SK-N-SH (cell line): ENCODE data around the gene TUFT1. TPM values are rescaled to one million over a fixed set of nuclear protein-coding genes. Genes with fewer than 3 reads are reported as not detected.

Source experiments
- CTCF ChIA-PET: fragments of 300-600, 350-600 bp; formaldehyde crosslinking; extraction: SDS; loops from one replicate; lab custom pipeline; 2021; lab: Yijun Ruan, JAX
- POLR2A ChIA-PET: fragments of 350-600 bp; sonication (Branson Sonifier 250); formaldehyde crosslinking; extraction: SDS; loops from one replicate; lab custom pipeline; 2020; ENCODE audit warnings: antibody characterized with exemption, inconsistent platforms; lab: Yijun Ruan, JAX
- DNase-seq: peaks from one replicate; pipeline ENCODE4 v3.0.0; 2012
- H2AFZ ChIP-seq: fragments of 200-600 bp; sonication (generic); 2 replicates; pipeline ENCODE4 v1.8.1; 2016; ENCODE audit warnings: antibody characterized with exemption, mild to moderate bottlenecking, low read depth
- H3F3A ChIP-seq: fragments of 200-600 bp; sonication (generic); replicated peaks from 2 replicates; pipeline ENCODE3; 2016; ENCODE audit warnings: antibody characterized with exemption, mild to moderate bottlenecking; ENCODE audit not compliant: insufficient read depth
- H3K27ac ChIP-seq, 2 experiments: fragments of 200-500 bp in 1 of 2; fragments of 200-600 bp in 1 of 2; sonication (Bioruptor generic) in 1 of 2; sonication (generic), shearing (Covaris generic) in 1 of 2; 2 replicates each; pipeline versions ENCODE4 v1.5.1 to v1.6.1; 2014 to 2016; ENCODE audit warnings: low read depth in 2 of 2, inconsistent platforms in 1 of 2, low read length in 1 of 2, mild to moderate bottlenecking in 1 of 2, mixed read lengths in 1 of 2
- H3K27me3 ChIP-seq: fragments of 200-600 bp; sonication (generic), shearing (Covaris generic); 2 replicates; pipeline ENCODE4 v1.6.1; 2016; ENCODE audit warnings: mixed run types; ENCODE audit not compliant: insufficient read depth
- H3K36me3 ChIP-seq, 2 experiments: fragments of 200-500 bp in 1 of 2; fragments of 200-600 bp in 1 of 2; sonication (Bioruptor generic) in 1 of 2; sonication (generic) in 1 of 2; replicated peaks in 1 of 2; 2 replicates each; pipeline versions ENCODE3 to v1.5.1; 2014 to 2016; ENCODE audit warnings: low read length in 1 of 2, mild to moderate bottlenecking in 1 of 2; ENCODE audit not compliant: insufficient read depth in 2 of 2, control insufficient read depth in 1 of 2
- H3K4me1 ChIP-seq, 2 experiments: fragments of 200-500 bp in 1 of 2; fragments of 200-600 bp in 1 of 2; sonication (Bioruptor generic) in 1 of 2; sonication (generic), shearing (Covaris generic) in 1 of 2; 2 replicates each; pipeline versions ENCODE4 v1.5.1 to v1.6.1; 2014 to 2016; ENCODE audit warnings: low read depth in 1 of 2, low read length in 1 of 2, mixed run types in 1 of 2; ENCODE audit not compliant: insufficient read depth in 2 of 2, control insufficient read depth in 1 of 2
- H3K4me2 ChIP-seq: fragments of 200-600 bp; sonication (generic), shearing (Covaris generic); 2 replicates; pipeline ENCODE4 v1.6.1; 2017; ENCODE audit warnings: mixed run types
- H3K4me3 ChIP-seq, 2 experiments: fragments of 200-500 bp in 1 of 2; fragments of 200-600 bp in 1 of 2; sonication (Bioruptor generic) in 1 of 2; sonication (generic), shearing (Covaris generic) in 1 of 2; 2 replicates each; pipeline versions ENCODE4 v1.5.1 to v1.8.1; 2014 to 2016; ENCODE audit warnings: low read depth in 2 of 2, inconsistent platforms in 1 of 2, low read length in 1 of 2, mild to moderate bottlenecking in 1 of 2, mixed read lengths in 1 of 2, moderate library complexity in 1 of 2
- H3K79me2 ChIP-seq: fragments of 200-600 bp; sonication (generic); 2 replicates; pipeline ENCODE4 v1.8.1; 2017; ENCODE audit warnings: mild to moderate bottlenecking; ENCODE audit not compliant: insufficient read depth
- H3K9ac ChIP-seq: fragments of 200-600 bp; sonication (generic); 2 replicates; pipeline ENCODE4 v1.6.1; 2017; ENCODE audit warnings: mixed run types
- H3K9me2 ChIP-seq: fragments of 200-600 bp; sonication (generic); 2 replicates; pipeline ENCODE4 v1.6.1; 2017; ENCODE audit warnings: mixed run types
- H3K9me3 ChIP-seq: fragments of 200-600 bp; sonication (generic); 2 replicates; pipeline ENCODE4 v1.6.1; 2017; ENCODE audit warnings: mixed run types, mild to moderate bottlenecking, moderate library complexity
- H4K20me1 ChIP-seq: fragments of 200-600 bp; sonication (generic); 2 replicates; pipeline ENCODE4 v1.6.1; 2017; ENCODE audit warnings: mild to moderate bottlenecking, mixed run types; ENCODE audit not compliant: insufficient read depth
- CHD2 ChIP-seq: fragments of 150-350 bp; IDR thresholded peaks from 2 replicates; pipeline ENCODE4 v1.6.1; 2018; ENCODE audit warnings: low read length; ENCODE audit not compliant: partially characterized antibody
- EP300 ChIP-seq, 2 experiments: IDR thresholded peaks; 2 replicates each; pipeline versions ENCODE4 v1.4.0 to v1.6.1; 2012; ENCODE audit warnings: borderline replicate concordance in 1 of 2, low read depth in 1 of 2, low read length in 1 of 2
- FOSL2 ChIP-seq: IDR thresholded peaks from 2 replicates; pipeline ENCODE4 v1.4.0; 2012; ENCODE audit warnings: low read depth, mild to moderate bottlenecking, moderate library complexity, borderline replicate concordance
- FOXM1 ChIP-seq: IDR thresholded peaks from 2 replicates; pipeline ENCODE4 v1.4.0; 2012; ENCODE audit warnings: low read depth, mild to moderate bottlenecking
- GABPA ChIP-seq: IDR thresholded peaks from 2 replicates; pipeline ENCODE4 v1.4.0; 2012; ENCODE audit warnings: low read depth, mild to moderate bottlenecking
- GATA2 ChIP-seq: sonication (generic); formaldehyde crosslinking; IDR thresholded peaks from 2 replicates; pipeline ENCODE4 v1.5.0; 2020; ENCODE audit warnings: mild to moderate bottlenecking, missing genetic modification reagents
- MEF2A ChIP-seq: IDR thresholded peaks from 2 replicates; pipeline ENCODE4 v1.4.0; 2012; ENCODE audit warnings: low read depth, borderline replicate concordance
- NFIC ChIP-seq: IDR thresholded peaks from 2 replicates; pipeline ENCODE4 v1.4.0; 2012; ENCODE audit warnings: borderline replicate concordance
- POLR2AphosphoS5 ChIP-seq: IDR thresholded peaks from 2 replicates; pipeline ENCODE4 v1.6.1; 2012; ENCODE audit warnings: low read depth, low read length
- RAD21 ChIP-seq: IDR thresholded peaks from 2 replicates; pipeline ENCODE4 v1.6.1; 2012; ENCODE audit warnings: mild to moderate bottlenecking, low read length
- RFX5 ChIP-seq: IDR thresholded peaks from 2 replicates; pipeline ENCODE4 v1.6.1; 2012; ENCODE audit warnings: mild to moderate bottlenecking, improper control_type of control experiment, low read length
- RXRA ChIP-seq: IDR thresholded peaks from 2 replicates; pipeline ENCODE4 v1.4.0; 2012; ENCODE audit warnings: low read depth, mild to moderate bottlenecking, borderline replicate concordance
- SIN3A ChIP-seq: IDR thresholded peaks from 2 replicates; pipeline ENCODE4 v1.6.1; 2012; ENCODE audit warnings: low read depth, mild to moderate bottlenecking, low read length, moderate library complexity, borderline replicate concordance
- TAF1 ChIP-seq: IDR thresholded peaks from 2 replicates; pipeline ENCODE4 v1.6.1; 2012; ENCODE audit warnings: low read depth, mild to moderate bottlenecking, low read length, moderate library complexity, borderline replicate concordance
- TCF12 ChIP-seq: IDR thresholded peaks from 2 replicates; pipeline ENCODE4 v1.4.0; 2012
- WGBS: methylation state at CpG from one replicate; pipeline ENCODE4 v1.1.6; 2017; ENCODE audit warnings: low lambda C conversion rate; 5-methylcytosine and 5-hydroxymethylcytosine counted together
- polyA plus RNA-seq, 3 experiments: library from polyadenylated mRNA; depleted of rRNA; stranded (reverse); fragments of >200 nt; gene quantifications; 2 replicates each; pipeline ENCODE4 v1.2.3, GENCODE V29; 2012
- TF ChIP-seq, protein P1 (sequence below): IDR thresholded peaks from 2 replicates; pipeline ENCODE4; 2012
- TF ChIP-seq, protein P2 (sequence below): IDR thresholded peaks from 2 replicates; pipeline ENCODE4 v1.4.0; 2012; ENCODE audit warnings: low read depth
- TF ChIP-seq, protein P3 (sequence below): fragments of 150-350 bp; IDR thresholded peaks from 2 replicates; pipeline ENCODE4 v1.6.1; 2016; ENCODE audit warnings: mild to moderate bottlenecking, low read depth, low read length
- TF ChIP-seq, protein P4 (sequence below): fragments of 200-600 bp; sonication (generic); IDR thresholded peaks from 2 replicates; pipeline ENCODE4 v1.6.1; 2017; ENCODE audit warnings: antibody characterized with exemption, mild to moderate bottlenecking, moderate library complexity

Gene TUFT1
- polyA plus RNA-seq, 1 of the 3 experiments (the other 2 are of a cell fraction), result 20.6 TPM

DNA sequence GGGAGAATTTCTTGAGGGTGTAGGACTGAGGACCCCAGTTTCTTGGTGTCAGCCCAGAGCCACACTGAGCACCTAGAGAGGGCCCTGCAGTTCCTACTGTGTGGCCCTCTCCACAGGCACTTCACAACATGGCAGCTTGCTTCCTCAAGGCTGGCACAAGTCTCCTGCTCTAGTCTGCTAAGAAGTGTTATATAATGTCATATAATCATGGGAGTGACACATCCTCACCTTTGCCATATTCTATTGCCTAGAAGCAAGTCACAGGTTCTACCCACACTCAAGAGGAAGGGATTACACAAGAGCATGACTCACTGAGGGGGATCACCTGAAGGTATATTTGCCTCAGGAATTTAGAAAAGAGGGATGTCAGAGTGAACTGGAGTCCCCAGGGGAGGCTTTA is 66.3 kb downstream of the TUFT1 start:
- Histone ChIP-seq H3K79me2 (no peaks in the 10 kb centered on the region), H3K4me3 (no peak overlapping the region), H3K4me2 (no peak overlapping the region), H3K27ac (no peak overlapping the region), H3K9ac (no peak overlapping the region), H2AFZ (no peak overlapping the region), H3K27me3 (no peaks in the 10 kb centered on the region)
- DNase-seq, result no peak
- TF ChIP-seq, protein P1, sequence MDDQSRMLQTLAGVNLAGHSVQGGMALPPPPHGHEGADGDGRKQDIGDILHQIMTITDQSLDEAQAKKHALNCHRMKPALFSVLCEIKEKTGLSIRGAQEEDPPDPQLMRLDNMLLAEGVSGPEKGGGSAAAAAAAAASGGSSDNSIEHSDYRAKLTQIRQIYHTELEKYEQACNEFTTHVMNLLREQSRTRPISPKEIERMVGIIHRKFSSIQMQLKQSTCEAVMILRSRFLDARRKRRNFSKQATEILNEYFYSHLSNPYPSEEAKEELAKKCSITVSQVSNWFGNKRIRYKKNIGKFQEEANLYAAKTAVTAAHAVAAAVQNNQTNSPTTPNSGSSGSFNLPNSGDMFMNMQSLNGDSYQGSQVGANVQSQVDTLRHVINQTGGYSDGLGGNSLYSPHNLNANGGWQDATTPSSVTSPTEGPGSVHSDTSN, result no peak
- TF ChIP-seq, protein P2, sequence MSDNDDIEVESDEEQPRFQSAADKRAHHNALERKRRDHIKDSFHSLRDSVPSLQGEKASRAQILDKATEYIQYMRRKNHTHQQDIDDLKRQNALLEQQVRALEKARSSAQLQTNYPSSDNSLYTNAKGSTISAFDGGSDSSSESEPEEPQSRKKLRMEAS, result no peak
- no peak for TF ChIP-seq RFX5
- TF ChIP-seq TCF12, result no peak
- no peak for TF ChIP-seq RAD21
- no peak for TF ChIP-seq CHD2
- TF ChIP-seq, protein P3, sequence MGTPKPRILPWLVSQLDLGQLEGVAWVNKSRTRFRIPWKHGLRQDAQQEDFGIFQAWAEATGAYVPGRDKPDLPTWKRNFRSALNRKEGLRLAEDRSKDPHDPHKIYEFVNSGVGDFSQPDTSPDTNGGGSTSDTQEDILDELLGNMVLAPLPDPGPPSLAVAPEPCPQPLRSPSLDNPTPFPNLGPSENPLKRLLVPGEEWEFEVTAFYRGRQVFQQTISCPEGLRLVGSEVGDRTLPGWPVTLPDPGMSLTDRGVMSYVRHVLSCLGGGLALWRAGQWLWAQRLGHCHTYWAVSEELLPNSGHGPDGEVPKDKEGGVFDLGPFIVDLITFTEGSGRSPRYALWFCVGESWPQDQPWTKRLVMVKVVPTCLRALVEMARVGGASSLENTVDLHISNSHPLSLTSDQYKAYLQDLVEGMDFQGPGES, result no peak
- TF ChIP-seq MEF2A, result no peak
- TF ChIP-seq, protein P4, sequence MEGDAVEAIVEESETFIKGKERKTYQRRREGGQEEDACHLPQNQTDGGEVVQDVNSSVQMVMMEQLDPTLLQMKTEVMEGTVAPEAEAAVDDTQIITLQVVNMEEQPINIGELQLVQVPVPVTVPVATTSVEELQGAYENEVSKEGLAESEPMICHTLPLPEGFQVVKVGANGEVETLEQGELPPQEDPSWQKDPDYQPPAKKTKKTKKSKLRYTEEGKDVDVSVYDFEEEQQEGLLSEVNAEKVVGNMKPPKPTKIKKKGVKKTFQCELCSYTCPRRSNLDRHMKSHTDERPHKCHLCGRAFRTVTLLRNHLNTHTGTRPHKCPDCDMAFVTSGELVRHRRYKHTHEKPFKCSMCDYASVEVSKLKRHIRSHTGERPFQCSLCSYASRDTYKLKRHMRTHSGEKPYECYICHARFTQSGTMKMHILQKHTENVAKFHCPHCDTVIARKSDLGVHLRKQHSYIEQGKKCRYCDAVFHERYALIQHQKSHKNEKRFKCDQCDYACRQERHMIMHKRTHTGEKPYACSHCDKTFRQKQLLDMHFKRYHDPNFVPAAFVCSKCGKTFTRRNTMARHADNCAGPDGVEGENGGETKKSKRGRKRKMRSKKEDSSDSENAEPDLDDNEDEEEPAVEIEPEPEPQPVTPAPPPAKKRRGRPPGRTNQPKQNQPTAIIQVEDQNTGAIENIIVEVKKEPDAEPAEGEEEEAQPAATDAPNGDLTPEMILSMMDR, result no peak
- no peak for TF ChIP-seq GABPA
- no peak for TF ChIP-seq FOXM1
- no peak for TF ChIP-seq RXRA
- no peak for TF ChIP-seq TAF1
- no peak for TF ChIP-seq NFIC
- TF ChIP-seq, all 33 proteins: peak for 0
- no peaks in the 10 kb centered on the region for H4K20me1 ChIP-seq
- no peaks in the 10 kb centered on the region for H3K9me3 ChIP-seq
- no peaks in the 10 kb centered on the region for H3K36me3 ChIP-seq
- peaks cover 0 to 3% of the 10 kb centered on the region in 2 experiments; a peak in 1 of 4 replicates for H3K4me1 ChIP-seq
- ChIA-PET CTCF (interaction anchor here (2.0 kb wide), 1 partner anchor 12 kb away, joined by 11 read pairs; no protein-coding TSS in a partner anchor), POLR2A (no interaction called here)
- H3F3A ChIP-seq, result no peaks in the 10 kb centered on the region
- no peaks in the 10 kb centered on the region for H3K9me2 ChIP-seq

DNA sequence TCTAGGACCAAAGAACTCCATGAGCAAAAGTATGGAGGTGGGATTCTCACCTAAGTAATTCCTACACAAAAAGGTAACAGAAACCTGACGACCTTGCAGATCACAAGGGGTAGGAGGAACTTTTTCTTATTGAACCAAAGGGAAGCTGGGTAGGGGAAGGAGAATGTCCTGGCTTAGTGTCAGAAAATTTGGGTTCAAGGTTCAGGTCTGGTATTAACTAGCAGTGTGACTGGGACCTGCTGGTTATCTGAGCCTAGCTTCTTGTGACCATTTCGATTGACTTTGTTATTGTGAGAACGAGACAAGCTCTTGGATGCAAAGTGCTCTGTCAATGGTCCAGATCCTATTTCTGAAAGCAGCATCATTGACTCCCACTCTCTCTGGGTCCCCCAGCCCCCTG is 66.7 kb downstream of the TUFT1 start:
- H3K4me2 ChIP-seq, result no peak overlapping the region
- peaks cover 0 to 5% of the 10 kb centered on the region in 2 experiments; a peak in 1 of 4 replicates for H3K4me1 ChIP-seq
- H3K9ac ChIP-seq, result no peak overlapping the region
- 84% methylated on average over 3 of the region's 3 CpGs for WGBS
- no peaks in the 10 kb centered on the region for H3F3A ChIP-seq
- TF ChIP-seq SIN3A (no peak), EP300 (IDR thresholded peaks at IDR 0.05; ENCODE audit: borderline replicate concordance in 1 of 2, low read depth in 1 of 2, low read length in 1 of 2) (no peak), FOXM1 (no peak), RAD21 (no peak), GATA2 (no peak), TAF1 (no peak), FOSL2 (no peak), POLR2AphosphoS5 (no peak)
- TF ChIP-seq, protein P4, result no peak
- H3K36me3 ChIP-seq, result no peaks in the 10 kb centered on the region
- no peak overlapping the region for H2AFZ ChIP-seq
- POLR2A ChIA-PET, result no interaction called here
- no peak overlapping the region for H3K4me3 ChIP-seq
- no peak overlapping the region for H3K27ac ChIP-seq
- no peaks in the 10 kb centered on the region for H3K9me3 ChIP-seq
- no peaks in the 10 kb centered on the region for H3K27me3 ChIP-seq
- no peaks in the 10 kb centered on the region for H3K9me2 ChIP-seq
- no peaks in the 10 kb centered on the region for H3K79me2 ChIP-seq
- DNase-seq, result no peak
- no peaks in the 10 kb centered on the region for H4K20me1 ChIP-seq
- CTCF ChIA-PET, result interaction anchor here (4.2 kb wide), 1 partner anchor 13 kb away, joined by 22 read pairs; no protein-coding TSS in a partner anchor
